ENCODE measurements around the gene RALB.

DNA sequence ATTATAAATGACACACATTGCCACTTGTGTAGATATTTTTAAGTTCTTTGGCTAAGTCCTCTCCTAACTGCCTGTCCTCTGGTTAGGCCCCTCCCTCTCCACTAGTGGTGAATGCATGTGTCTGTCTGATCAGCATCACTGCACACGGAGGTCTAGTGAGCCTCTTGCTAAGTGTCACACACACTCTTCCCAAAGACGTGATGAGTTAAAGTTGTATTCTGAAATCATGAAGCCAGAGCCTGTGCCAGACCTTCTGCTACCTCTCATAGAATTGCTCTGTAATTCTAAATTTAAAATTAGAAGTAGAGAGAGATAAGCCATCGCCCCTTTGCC is 41.3 kb downstream of the RALB start:
- no peak for TF ChIP-seq POLR2A (IDR thresholded peaks at IDR 0.05)
- TF ChIP-seq CTCF (IDR thresholded peaks at IDR 0.05): no peak
- no peak for TF ChIP-seq POLR2AphosphoS5 (IDR thresholded peaks at IDR 0.05)
- no peak for TF ChIP-seq EP300 (IDR thresholded peaks at IDR 0.05)
